ENCODE results near the gene ELAVL3.
"Not testable (repeated sequence)": the region's sequence is repeated elsewhere in the genome, so short reads cannot be mapped to it uniquely, and the experiment has no call there.

The ELAVL3 gene

DNA sequence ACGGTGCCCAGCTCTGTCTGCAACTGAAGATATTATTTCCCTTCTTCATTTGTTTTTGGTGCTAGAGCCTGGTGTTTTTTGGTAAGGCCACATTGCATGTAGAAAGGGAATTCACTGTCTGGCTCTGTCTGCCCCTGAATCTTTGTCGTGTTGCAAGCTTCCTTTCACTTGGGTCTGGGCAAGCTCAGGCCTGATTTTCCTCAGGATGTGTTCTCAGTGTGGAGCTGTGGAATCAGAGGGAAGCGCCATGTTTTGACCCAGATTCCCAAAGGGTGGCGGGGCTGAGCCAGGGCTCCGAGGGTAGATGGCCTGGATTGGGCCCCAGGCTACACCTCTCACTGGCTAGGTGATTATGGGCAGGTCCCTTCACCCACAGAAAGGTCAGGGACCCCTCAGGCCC lies 36.8 kb downstream of the ELAVL3 start:
- Histone ChIP-seq H3K4me3 (ENCODE audit: low read depth, low read length) (no peak overlapping the region), H3K36me3 (replicated peaks) (peaks cover 70% of the 10 kb centered on the region), H3K27ac (no peak overlapping the region), H3K27me3 (replicated peaks) (no peaks in the 10 kb centered on the region)
- TF ChIP-seq, protein P1, sequence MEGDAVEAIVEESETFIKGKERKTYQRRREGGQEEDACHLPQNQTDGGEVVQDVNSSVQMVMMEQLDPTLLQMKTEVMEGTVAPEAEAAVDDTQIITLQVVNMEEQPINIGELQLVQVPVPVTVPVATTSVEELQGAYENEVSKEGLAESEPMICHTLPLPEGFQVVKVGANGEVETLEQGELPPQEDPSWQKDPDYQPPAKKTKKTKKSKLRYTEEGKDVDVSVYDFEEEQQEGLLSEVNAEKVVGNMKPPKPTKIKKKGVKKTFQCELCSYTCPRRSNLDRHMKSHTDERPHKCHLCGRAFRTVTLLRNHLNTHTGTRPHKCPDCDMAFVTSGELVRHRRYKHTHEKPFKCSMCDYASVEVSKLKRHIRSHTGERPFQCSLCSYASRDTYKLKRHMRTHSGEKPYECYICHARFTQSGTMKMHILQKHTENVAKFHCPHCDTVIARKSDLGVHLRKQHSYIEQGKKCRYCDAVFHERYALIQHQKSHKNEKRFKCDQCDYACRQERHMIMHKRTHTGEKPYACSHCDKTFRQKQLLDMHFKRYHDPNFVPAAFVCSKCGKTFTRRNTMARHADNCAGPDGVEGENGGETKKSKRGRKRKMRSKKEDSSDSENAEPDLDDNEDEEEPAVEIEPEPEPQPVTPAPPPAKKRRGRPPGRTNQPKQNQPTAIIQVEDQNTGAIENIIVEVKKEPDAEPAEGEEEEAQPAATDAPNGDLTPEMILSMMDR (IDR thresholded peaks at IDR 0.05; ENCODE audit: low read depth, low read length, missing control alignments): no peak
- DNase-seq: no peak
- in situ Hi-C loops (cut with HindIII; ENCODE audit: low pct_ligation_motif_present, low sequenced_read_pairs): no loop called here

DNA sequence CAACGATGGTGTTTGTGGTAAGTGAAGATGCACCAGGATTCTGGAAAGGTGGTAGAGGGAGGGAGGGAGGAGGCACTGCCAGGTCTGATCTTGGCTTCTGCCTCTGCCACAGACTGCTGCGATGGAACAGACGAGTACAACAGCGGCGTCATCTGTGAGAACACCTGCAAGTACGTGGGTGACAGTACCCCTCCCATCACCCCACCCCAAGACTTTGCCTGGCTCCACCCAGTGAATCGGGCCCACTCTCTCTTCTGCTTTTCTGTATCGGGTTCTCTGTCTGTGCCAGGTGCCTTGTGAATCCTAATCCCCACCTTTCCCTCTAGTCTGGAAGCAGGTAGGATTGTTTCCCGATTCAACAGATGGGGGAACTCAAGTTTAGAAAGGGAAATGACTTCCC lies 42.9 kb downstream of the ELAVL3 start:
- peaks cover 49% of the 10 kb centered on the region for H3K36me3 ChIP-seq (replicated peaks)
- H3K27me3 ChIP-seq (replicated peaks): no peaks in the 10 kb centered on the region
- DNase-seq: no peak
- TF ChIP-seq, protein P1 (IDR thresholded peaks at IDR 0.05; ENCODE audit: low read depth, low read length, missing control alignments): no peak
- in situ Hi-C loops (cut with HindIII; ENCODE audit: low pct_ligation_motif_present, low sequenced_read_pairs): no loop called here
- no peak overlapping the region for H3K4me3 ChIP-seq (ENCODE audit: low read depth, low read length)
- no peak overlapping the region for H3K27ac ChIP-seq

DNA sequence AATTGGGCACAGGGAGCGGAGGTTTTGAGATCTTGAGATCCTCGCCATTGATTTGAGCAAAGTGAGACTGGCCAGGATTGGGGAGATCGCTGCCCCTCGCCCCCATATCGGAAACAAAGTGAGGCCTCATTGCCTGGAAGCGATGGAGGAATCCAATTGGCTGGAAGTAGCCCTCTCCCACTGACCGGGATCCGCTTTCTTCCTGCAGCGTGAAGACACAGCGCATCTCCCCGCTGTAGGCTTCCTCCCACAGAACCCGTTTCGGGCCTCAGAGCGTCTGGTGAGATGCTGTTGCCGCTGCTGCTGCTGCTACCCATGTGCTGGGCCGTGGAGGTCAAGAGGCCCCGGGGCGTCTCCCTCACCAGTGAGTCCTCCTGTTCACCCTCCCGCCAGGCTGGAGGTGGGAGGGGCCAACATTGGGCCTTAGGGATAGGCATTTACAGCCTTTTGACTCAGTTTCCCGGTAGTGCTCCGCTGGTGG lies 45.0 kb downstream of the ELAVL3 start:
- H3K27ac ChIP-seq: peak overlapping the region; percentile 81
- in situ Hi-C loops (cut with HindIII; ENCODE audit: low pct_ligation_motif_present, low sequenced_read_pairs): no loop called here
- no peaks in the 10 kb centered on the region for H3K27me3 ChIP-seq (replicated peaks)
- H3K4me3 ChIP-seq (ENCODE audit: low read depth, low read length): peak overlapping the region; percentile 98
- DNase-seq: no peak
- H3K36me3 ChIP-seq (replicated peaks): peaks cover 28% of the 10 kb centered on the region
- TF ChIP-seq, protein P1 (IDR thresholded peaks at IDR 0.05; ENCODE audit: low read depth, low read length, missing control alignments): no peak

DNA sequence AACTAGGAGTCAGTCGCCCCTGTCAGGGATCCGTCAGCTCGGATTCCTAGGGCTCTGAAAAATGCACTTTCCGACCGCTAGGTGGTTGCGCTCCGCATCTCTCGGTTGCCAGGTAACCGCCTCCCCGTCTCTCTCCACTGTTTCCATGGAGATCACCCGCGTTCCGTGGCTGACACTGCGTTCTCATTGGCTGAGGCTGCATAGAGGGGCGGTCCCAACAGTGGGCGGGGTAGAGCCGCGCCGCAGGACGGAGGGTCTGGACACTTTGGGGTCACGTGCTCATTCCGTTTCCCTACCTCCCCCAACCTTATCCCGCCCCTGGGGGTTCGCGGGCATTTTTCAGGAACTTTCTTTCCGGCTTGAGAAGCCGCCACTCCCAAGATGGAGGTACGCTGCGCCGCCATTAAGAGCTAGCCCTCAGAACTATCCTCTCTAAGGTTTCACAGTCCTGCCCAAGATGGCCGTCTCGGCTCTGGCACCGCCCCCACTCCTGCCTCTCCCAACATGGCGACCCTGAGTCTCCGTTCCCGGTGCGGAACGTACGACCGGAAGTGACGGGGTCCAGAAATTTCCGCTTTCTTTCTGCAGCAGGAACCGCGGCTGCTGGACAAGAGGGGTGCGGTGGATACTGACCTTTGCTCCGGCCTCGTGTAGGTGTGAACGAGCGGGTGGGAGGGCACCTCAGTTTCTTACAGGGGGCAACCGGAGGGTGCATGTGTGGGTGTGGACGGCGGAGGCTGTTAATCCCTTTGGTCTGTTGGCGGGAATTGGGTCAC lies 45.6 kb downstream of the ELAVL3 start, which contains the start of the genes ODAD3 and PRKCSH:
ODAD3 (minus strand) TSS at position 65 of the 776 bp plus-strand sequence. CDS start 105 bp downstream, outside the sequence.
PRKCSH (plus strand) TSS at position 579 of the 776 bp plus-strand sequence. CDS start 483 bp downstream, outside the sequence.
- TF ChIP-seq, protein P1 (IDR thresholded peaks at IDR 0.05; ENCODE audit: low read depth, low read length, missing control alignments): peak; percentile 87

DNA sequence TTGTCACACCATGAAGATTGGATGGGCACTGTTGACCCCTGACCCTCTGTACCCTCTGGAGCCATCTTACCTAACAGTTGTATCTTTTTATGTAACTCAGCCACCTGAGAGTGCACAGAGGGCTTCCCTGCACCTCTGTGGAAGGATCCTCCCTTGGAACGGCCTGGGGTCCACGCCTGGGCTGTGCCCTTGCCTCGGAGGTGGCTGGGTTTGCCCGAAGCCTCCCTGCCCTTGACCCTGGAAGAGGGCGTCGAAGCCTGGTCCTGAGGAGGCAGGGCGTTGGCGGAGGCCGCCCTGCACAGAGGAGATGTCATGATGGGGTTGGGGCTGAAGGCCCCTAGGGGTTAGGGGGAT lies 46.2 kb downstream of the ELAVL3 start:
- in situ Hi-C loops (cut with HindIII; ENCODE audit: low pct_ligation_motif_present, low sequenced_read_pairs): no loop called here
- peaks cover 20% of the 10 kb centered on the region for H3K36me3 ChIP-seq (replicated peaks)
- H3K27ac ChIP-seq: no peak overlapping the region
- peak overlapping the region; percentile 52 for H3K4me3 ChIP-seq (ENCODE audit: low read depth, low read length)
- no peak for DNase-seq
- TF ChIP-seq, protein P1 (IDR thresholded peaks at IDR 0.05; ENCODE audit: low read depth, low read length, missing control alignments): no peak
- H3K27me3 ChIP-seq (replicated peaks): no peaks in the 10 kb centered on the region

More for the DNA sequence above, 45.6 kb downstream of the ELAVL3 start, which contains the start of the genes ODAD3 and PRKCSH:
- in situ Hi-C loops (cut with HindIII; ENCODE audit: low pct_ligation_motif_present, low sequenced_read_pairs): no loop called here
- no peaks in the 10 kb centered on the region for H3K27me3 ChIP-seq (replicated peaks)
- peak; percentile 100 for DNase-seq
- H3K4me3 ChIP-seq (ENCODE audit: low read depth, low read length): peak within 1 kb of the TSS; percentile 98
- H3K27ac ChIP-seq: peak within 1 kb of the TSS; percentile 81
- peaks cover 22% of the 10 kb centered on the region for H3K36me3 ChIP-seq (replicated peaks)

DNA sequence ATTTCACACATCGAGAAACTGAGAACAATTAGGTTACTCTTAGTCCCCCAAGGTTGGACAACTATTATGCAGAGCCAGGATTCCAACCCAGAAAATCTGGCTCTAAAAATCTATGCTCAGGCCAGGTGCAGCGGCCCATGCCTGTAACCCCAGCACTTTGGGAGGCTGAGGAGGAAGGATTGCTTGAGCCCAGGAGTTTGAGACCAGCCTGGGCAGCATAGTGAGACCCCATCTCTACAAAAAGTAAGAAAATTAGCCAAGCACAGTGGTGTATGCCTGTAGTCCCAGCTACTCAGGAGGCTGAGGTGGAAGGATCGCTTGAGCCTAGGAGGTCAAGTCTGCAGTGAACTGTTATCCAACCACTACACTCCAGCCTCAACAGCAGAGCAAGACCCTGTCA lies 47.3 kb downstream of the ELAVL3 start:
- DNase-seq; H3K4me3 ChIP-seq (ENCODE audit: low read depth, low read length); in situ Hi-C loops (cut with HindIII; ENCODE audit: low pct_ligation_motif_present, low sequenced_read_pairs); H3K27ac ChIP-seq; H3K27me3 ChIP-seq (replicated peaks): not testable (repeated sequence)
- peaks cover 16% of the 10 kb centered on the region for H3K36me3 ChIP-seq (replicated peaks)
